Ramos (cell line): ENCODE data around the gene POLR2A.
"Not testable (repeated sequence)": the region's sequence is repeated elsewhere in the genome, so short reads cannot be mapped to it uniquely, and the experiment has no call there.

ENCODE experiments used
- in situ Hi-C: fragments of 300-500 bp; cut with MboI; formaldehyde crosslinking; loops from one replicate; pipeline ENCODE4 v1.14.3; 2022; ENCODE audit warnings: low sequenced_read_pairs; ENCODE audit not compliant: unreplicated experiment

Gene POLR2A

DNA sequence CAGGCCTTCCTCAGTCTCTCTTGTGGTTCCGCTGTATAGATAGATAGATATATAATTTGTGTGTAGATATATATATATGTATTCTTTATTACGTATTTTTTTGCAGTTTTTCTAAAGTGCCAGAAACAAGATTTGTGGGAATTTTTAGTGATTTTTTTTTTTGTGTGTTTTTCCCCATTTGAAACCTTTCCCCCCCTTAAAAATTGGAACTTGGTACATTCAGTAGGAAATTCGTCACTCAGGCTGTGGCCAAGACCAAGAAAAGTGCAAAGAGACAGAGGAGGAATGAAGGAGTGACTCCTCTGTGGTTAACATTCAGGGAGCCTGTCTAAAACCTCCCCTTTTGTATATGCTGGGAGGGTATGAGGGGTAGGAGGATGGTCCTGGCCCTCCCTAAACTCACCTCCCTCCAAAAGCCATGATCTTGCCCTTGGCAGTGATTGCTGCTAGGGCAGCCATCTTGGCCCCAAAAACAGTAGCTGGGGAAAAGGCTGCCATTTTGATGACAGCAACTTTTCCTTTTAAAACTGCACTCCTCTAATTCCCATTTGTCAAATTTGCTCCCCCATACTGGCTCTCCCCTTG lies 24.1 kb upstream of the POLR2A start:
- in situ Hi-C loops: no loop called here

DNA sequence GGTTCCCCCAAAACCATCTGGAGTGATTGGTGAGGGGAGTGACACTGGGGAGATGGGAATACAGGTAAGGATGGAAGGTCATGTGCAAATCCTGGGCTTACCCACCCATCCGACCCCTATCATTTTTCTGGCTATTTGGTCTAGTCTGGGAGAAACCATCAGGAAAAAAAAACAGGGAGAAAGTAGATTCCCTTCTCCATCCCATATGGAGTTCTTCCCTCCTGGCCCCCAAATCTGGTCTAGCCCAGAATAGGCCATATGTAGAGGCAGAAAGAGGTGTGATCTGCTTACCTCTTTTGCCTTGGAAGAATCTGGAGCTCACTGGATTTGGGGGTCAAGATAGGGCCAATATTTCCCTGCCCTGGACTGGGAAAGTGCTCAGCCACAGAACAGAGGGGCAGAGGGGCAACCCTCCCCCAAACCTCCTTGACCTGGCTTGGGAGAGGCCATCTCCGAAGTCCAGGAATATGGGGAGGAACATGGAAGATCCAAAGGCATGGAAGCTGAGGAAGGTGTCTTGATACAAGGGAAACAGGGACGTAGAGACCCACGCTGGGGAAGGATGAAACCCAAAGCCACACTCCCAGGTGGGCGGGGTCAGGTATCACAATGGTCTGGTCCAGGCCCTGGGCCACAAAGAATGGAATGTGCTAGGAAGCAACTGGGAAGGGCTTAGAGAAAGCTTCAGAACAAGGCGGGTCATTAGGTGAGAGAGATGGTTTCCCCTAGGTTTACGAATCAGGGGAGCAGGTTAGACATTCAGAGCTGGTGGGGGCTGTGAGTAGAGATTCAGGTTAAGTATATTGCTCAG lies 23.1 kb upstream of the POLR2A start:
- in situ Hi-C loops: no loop called here

DNA sequence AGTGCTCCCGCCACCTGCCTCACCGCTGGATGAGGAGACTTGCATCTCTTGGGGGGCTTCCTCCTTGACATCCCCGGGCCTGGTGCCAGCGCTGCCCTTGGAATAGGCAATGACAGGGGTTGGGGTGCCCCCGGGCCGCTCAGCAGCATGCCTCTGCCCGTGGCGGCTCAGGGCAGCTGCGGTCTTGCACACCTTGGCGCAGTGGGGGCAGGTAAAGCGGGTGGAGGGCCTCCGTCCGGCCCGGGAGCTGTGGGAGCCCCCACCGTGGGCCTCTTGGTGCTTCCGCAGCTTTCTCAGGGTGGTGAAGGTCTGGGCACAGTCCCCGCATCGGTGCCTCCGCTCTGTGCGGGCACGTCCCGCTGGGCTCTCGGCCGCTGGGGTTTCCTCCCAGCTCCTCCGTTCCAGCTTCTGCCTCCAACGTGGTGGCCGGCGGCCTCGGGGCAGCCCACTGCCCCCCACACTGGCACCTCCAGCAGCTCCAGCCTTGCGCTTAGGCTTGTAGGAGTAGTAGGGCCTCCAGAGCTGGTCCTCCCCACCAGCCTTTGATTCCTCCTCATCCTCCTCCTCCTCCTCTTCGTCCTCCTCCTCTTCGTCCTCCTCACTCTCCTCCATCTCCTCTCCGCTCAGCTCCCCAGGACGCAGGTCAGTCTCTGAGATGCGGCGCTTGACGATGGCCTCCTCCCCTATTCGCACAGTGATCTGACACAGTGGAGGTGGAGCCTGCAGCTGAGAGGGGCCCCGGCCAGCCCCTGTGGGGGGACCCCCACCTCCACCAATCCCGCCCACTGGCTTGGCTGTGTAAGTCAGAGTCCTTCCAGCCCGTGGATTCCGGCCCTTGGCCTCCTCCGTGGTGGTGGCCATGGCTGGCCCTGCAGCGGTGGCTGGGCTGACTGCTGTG lies 21.4 kb upstream of the POLR2A start:
- in situ Hi-C loops: no loop called here

DNA sequence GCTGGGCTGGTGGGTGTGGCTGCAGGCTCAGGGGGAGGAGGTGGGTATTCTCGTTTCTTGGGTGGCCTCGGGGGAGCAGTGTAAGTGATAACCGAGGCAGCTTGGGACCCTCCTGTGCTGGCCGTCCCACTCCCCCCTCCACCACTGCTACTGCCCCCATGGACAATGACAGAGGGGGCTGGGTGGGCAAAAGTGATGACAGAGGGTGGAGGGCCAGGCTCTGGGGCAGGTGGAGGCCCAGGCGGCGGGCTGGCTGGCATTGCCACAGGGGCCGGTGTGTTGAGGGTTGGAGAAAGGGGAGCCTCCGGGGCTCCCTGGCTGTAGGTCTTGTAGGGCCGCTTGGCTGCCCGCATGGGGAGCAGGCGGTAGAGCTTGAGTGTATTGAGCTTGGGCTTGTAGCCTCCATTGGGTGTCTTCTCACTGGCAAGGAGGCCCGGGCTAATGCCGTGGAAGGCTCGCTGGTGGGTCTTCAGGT lies 20.8 kb upstream of the POLR2A start:
- in situ Hi-C loops: no loop called here

DNA sequence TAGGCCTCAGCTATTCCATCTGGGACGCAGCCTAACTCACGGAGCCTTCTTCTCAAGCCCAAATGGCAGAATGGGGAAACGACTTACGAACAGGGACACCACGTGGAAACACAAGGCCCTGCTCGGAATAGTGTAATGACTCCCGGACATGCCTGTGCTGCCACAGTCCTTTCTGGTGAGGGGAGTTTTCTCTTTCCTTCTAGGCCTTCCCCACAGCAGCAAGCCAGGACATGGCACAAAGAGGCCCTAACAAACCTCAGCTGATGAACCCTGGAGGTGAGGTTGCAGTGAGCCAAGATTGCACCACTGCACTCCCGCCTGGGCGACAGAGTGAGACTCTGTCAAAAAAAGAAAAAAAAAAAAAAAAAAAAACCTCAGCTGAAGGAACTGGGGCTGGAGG lies 20.1 kb upstream of the POLR2A start:
- in situ Hi-C loops: no loop called here

DNA sequence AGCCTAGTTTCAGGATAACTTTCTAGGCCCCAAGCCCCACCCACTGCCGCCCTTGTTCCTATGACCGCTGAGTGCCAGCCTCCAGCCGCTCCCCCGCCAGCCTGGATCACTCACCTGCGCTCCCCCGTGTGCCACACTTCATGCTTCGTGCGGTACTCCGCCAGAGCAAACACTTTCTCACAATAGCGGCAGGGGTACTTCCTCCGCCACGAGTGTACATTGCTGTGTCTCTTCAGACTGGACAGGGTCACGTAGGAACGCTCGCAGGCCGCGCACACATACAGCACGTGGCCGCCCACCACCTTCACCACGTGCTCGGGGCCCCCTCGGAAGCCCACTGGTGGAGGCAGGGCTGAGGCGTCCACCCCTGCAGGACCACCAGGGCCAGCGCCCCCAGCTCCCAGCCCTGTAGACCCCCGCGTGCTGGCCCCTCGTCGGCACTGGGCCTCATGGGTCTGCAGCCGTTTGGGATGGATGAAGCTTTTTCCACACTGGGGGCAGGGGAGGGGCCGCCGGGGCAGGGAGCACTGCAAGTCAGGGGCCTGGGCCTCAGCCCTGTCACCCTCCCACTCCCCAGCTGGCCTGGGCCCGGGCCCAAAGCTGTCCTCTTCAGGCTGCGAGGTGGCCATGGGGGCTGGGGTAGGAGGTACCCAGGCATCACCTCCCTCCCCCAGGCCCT lies 18.4 kb upstream of the POLR2A start:
- in situ Hi-C loops: no loop called here

DNA sequence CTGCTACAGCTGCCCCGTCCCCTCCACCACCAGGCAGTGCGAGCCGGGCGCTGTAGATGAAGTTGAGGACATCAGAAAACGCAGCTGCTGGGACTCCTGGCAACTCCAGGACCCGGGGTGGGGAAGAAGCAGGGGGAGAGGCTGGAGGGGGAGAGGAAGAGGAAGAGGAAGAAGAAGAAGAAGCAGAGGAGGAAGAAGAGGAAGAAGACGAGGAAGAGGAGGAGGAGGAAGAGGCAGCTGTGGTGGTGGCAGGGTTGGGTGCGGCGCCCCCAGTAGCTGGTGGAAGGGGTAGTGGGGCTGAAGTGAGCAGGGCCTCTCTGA lies 17.9 kb upstream of the POLR2A start:
- in situ Hi-C loops: no loop called here

DNA sequence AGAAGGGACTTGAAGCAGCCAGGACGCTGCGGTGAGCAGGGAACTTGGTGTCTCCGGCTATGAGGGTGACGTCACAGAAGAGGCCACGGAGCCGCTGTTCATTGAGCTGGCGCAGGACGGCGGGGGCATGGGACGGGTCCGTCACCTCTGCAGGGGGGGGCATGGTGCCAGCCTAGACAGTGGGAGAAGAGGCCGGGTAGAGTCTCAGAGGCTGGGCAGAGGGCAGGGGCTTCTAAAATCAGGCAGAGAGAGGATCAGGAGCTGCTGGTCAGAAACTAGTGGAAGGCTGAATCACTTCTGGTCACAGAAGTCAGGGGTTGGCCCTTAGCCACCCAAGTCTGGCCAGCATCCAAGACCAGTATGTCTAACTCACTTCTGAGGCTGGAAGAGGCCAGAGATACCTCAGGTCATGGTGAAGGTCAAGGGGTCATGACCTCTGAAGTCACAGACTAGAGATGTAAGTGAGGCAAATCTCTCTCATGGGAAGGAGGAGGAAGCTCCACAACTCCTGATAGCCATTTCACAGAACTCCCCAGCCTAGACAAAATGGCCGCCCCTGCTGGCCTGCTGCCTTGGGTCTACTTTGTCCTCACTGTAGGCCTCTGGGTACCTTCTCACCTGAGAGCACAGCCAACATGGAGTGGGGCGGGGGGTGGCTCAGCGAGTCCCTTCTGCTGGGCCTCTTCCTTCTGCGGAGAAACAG lies 17.4 kb upstream of the POLR2A start:
- in situ Hi-C loops: no loop called here

DNA sequence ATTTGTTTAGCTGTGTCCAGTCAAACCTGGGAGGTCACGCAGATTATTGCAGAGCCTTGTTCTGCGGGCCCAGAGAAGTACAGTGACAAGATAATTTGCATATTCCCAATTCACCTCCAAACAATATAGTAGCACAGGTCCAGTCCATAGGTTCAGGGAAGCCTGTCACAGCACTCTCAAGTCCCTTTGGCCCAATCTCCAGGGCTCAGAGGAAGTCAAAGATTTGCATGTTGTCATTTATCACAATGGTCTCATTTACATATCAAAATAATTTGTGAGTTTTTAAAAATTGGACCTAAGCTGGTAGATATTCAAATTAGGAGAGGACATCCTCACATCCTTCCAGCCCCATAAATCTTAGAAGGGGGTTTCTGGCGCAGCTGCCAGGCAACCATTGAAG lies 16.7 kb upstream of the POLR2A start:
- in situ Hi-C loops: no loop called here

DNA sequence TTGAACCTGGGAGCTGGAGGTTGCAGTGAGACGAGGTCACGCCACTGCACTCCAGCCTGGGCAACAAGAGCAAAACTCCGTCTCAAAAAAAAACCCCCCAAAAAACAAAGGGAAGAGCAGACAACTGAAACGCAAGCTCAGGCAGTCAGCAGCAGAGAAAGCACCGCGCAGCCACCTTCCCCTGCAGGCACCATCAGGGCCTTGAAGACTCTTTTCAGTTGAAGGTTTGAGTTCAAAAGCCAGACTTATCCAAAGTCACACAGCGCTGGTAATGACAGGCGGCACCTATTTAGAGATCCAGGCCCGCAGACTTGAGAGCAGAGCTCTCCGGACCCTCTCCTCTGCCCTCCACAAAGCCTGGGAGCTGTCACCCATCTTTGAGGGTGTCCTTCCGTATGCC lies 15.9 kb upstream of the POLR2A start:
- in situ Hi-C loops: no loop called here

DNA sequence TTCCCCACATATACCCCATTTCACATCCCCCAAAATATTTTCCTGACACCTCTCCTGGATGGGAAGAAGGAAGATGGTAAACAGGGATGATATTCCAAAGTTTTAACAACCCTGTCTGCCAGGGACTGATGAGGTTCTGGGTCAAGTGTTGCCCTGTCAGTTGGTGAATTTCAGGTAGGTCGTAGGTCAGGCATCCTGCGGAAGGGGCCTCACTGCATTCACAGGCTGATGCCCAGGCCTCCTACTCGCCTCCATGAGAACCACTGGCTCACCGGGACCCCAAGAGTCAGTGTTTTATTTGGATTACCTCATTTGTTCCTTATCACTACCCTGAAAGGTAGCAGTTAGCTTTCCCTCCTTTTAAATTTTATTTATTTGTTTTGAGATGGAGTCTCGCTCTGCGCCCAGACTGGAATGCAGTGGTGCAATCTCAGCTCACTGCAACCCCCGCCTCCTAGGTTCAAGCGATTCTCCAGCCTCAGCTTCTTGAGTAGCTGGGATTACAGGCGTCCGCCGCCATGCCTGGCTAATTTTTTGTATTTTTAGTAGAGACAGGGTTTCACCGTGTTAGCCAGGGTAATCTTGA lies 15.3 kb upstream of the POLR2A start:
- in situ Hi-C loops: no loop called here

DNA sequence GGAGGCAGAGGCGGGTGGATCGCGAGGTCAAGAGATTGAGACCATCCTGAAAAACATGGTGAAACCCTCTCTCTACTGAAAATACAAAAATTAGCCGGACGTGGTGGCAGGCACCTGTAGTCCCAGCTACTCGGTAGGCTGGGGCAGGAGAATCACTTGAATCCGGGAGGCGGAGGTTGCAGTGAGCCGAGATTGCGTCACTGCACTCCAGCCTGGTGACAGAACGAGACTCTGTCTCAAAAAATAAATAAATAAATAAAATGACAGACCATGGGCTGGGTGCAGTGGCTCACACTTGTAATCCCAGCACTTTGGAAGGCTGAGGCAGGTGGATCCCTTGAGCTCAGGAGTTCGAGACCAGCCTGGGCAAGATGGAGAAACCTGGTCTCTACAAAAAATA lies 14.3 kb upstream of the POLR2A start:
- in situ Hi-C loops: not testable (repeated sequence)

DNA sequence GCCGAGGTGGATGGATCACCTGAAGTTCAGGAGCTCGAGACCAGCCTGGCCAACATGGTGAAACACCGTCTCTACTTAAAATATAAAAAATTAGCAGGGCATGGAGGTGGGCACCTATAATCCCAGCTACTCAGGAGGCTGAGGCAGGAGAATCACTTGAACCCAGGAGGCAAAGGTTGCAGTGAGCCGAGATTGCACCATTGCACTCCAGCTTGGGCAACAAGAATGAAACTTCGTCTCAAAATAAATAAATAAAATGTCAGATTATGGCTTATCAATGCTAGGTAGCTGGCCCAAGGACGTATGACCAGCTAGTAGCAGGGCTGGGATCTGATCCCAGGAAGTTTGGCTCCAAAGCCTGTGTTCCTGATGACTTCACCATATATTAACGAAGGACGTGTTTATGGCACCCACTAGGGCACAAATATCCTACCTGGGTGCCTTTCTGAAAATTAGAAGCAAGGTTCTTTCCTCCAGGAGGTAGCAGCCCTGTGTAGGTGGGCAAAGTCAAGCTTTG lies 13.7 kb upstream of the POLR2A start:
- in situ Hi-C loops: not testable (repeated sequence)

DNA sequence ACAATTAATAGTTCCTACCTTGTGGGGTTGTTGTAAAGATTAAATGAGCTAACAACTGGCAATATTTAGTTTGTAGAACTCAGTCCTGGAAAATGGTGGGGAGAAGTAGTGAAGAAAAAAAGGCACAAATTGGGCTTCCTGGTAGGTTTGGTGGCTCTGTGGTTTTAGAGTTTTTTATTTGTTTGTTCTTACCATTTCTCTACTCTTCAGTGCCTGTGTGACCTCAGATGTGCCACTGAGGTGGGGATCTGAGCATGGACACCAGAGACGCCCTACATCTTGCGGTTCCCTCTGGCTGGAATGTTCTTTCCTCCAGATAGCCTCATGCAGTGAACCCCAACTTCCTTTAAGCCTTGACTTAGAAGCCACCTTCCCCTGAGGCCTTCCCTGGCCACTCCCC lies 12.4 kb upstream of the POLR2A start:
- in situ Hi-C loops: no loop called here

DNA sequence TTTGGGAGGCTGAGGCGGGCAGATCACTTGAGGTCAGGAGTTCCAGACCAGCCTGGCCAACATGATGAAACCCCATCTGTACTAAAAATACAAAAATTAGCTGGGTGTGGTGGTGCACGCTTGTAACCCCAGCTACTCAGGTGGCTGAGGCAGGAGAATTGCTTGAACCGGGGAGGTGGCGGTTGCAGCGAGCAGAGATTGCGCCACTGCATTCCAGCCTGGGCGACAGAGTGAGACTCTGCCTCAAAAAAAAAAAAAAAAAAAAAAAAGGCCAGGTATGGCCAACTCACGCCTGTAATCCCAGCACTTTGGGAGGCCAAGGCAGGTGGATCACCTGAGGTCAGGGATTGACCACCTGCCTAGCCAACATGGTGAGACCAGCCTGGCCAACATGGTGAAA lies 9.4 kb upstream of the POLR2A start:
- in situ Hi-C loops: not testable (repeated sequence)

DNA sequence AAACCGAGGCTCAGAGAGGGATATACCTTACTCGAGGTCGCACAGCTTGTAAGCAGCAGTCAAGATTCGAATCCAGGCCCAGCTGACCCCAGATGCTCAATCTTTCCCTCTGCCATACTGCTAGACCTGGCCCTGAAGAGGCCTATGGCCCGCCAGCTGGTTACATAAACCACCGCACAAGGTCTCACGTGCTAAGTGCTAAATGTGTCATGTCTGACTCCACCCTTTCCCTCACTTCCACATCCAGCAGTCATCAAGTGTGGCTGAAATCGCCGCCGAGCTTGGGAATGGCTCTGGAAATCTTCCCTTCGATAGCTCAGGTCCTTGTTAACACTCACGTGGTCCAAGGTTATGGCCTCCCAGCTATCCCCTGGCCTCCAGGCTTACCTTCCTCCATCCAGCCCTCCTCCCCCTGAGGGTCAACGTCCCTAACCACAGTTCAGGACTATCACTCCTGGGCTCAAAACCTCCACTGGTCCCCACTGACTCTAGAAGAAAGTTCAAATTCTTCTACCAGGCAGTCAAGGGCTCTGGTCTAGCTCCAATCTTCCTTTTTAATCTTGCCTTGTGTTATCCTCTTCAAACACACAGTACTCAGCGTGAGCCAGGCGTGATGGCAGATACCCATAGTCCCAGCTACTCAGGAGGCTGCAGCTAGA lies 8.3 kb upstream of the POLR2A start:
- in situ Hi-C loops: no loop called here

DNA sequence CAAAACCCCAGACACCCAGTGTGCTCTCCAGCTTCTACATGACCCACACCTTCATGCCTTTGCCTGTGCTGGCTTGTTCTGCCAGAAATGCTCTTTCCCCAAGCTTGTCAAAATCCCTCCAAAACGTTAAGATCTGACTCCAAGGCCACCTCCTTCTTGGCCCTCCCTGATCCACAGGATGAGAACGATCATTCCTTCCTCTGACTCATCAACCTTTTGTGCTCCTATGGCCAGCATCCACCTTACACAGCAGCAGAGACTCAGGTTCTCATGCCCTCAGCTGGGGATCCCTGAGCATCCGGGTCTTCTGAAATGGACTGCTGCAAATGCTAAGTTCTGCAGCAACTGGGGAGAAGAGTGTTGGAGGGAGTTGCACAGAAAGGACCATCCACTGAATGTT lies 7.7 kb upstream of the POLR2A start:
- in situ Hi-C loops: no loop called here

DNA sequence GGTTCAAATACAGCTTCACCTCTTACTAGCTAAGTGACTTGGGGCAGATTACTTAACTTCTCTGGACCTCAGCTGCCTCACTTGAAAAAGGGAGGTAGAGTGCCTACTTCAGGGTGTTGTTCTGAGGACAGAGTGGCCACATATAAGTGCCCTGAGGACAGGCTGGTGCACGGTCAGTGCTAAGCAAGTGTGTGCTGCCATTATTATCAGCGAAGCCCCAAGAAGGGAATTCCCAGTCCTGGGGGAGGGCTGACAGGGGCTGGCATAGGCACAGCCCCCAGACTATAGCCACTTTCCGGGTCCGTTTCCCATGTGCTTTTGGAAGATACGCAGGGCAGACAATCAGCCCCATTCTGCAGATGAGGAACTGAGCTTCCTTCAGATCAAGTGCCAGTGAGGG lies 7.2 kb upstream of the POLR2A start:
- in situ Hi-C loops: no loop called here
